ENCODE results near the gene JADE3. TPM values are rescaled to one million over a fixed set of nuclear protein-coding genes. Genes with fewer than 3 reads are reported as not detected.
"Not testable (repeated sequence)": the region's sequence is repeated elsewhere in the genome, so short reads cannot be mapped to it uniquely, and the experiment has no call there.

Gene JADE3
- total RNA-seq, 4 donors from 2014 or later = 5.5 to 10.2 (median 9.3) TPM

GRCh38 chrX:46967547-46967946 is 55.3 kb downstream of the JADE3 start:
- TF ChIP-seq POLR2A (IDR thresholded peaks at IDR 0.05) (no peak), EP300 (IDR thresholded peaks at IDR 0.05) (no peak), POLR2AphosphoS5 (IDR thresholded peaks at IDR 0.05) (no peak)
- TF ChIP-seq, protein P1, sequence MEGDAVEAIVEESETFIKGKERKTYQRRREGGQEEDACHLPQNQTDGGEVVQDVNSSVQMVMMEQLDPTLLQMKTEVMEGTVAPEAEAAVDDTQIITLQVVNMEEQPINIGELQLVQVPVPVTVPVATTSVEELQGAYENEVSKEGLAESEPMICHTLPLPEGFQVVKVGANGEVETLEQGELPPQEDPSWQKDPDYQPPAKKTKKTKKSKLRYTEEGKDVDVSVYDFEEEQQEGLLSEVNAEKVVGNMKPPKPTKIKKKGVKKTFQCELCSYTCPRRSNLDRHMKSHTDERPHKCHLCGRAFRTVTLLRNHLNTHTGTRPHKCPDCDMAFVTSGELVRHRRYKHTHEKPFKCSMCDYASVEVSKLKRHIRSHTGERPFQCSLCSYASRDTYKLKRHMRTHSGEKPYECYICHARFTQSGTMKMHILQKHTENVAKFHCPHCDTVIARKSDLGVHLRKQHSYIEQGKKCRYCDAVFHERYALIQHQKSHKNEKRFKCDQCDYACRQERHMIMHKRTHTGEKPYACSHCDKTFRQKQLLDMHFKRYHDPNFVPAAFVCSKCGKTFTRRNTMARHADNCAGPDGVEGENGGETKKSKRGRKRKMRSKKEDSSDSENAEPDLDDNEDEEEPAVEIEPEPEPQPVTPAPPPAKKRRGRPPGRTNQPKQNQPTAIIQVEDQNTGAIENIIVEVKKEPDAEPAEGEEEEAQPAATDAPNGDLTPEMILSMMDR (IDR thresholded peaks at IDR 0.05) = no peak
- 51 to 85% methylated on average over 3 to 4 of the region's 4 CpGs for WGBS, 2 donors (ENCODE audit: low coverage in 1 of 2)
- Histone ChIP-seq H3K4me3 (no peak overlapping the region), H3K27ac (no peak overlapping the region), H3K9me3 (no peaks in the 10 kb centered on the region), H3K27me3 (no peaks in the 10 kb centered on the region), H3K36me3 (no peaks in the 10 kb centered on the region), H3K4me1 (no peaks in the 10 kb centered on the region)
- ATAC-seq = no peak

- not testable (repeated sequence) for H3K4me3 ChIP-seq, ATAC-seq, H3K27me3 ChIP-seq, H3K4me1 ChIP-seq, H3K27ac ChIP-seq, H3K9me3 ChIP-seq, H3K36me3 ChIP-seq
- WGBS, 2 donors (ENCODE audit: low coverage in 1 of 2) = 80 to 90% methylated on average over 1 to 2 of the region's 4 CpGs
Measured at GRCh38 chrX:46977046-46977445, 64.8 kb downstream of the JADE3 start.

DNA sequence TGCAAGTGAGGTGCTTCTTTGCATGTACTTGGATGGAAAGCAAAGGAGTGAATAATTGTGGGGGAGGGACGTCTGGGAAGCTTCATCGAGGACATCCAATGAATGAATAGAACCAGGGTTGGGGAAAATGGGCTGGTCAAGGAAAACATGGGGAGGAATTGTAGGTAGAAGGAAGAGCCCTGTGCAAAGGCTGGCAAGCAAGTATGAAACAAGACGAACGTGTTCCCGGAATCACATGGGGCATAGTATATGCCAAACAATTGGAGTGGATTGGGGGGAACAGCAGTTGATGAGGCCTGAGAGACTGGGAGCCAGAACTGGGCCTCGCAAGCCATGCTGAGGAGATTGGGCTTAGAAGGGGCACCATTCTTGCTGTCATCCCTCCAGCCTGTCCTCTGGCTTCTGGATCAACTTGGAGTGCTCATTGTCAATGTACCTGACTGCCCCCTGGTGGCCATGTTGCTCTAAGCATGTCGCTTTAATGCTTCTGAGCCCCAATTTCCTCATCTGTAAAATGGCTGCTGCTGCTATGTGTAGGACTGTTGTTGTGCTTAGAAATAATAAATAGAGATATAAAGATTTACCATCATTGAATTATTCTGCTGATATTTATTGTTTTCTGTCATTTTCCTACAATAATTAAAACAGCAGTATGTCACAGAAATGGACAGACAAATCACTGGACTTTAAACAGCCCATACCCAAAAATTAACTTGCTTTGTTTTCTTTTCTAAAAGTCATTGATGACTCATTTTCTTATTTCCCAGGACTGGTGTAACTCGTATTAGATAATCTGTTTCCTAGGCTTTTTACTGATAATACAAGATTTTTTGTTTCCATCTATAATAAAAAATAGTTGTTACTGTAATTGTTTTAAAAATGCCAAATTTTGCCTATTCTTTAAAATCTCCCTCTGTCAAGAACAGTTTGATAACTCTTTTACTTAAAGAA is 66.4 kb downstream of the JADE3 start:
- Histone ChIP-seq H3K27me3 (no peaks in the 10 kb centered on the region), H3K4me3 (no peak overlapping the region), H3K36me3 (no peaks in the 10 kb centered on the region), H3K4me1 (peaks cover 0 to 4% (median 0%) of the 10 kb centered on the region in 3 donors), H3K9me3 (no peaks in the 10 kb centered on the region), H3K27ac (peak overlapping the region in 2 of 4 donors; percentile 20 to 57)
- ATAC-seq = peak; percentile 36
- 68 to 80% methylated on average over 4 to 5 of the region's 8 CpGs for WGBS, 2 donors (ENCODE audit: low coverage in 1 of 2)
- TF ChIP-seq, protein P1 (IDR thresholded peaks at IDR 0.05) = peak; percentile 27 to 61 (median 48)
- TF ChIP-seq POLR2AphosphoS5 (IDR thresholded peaks at IDR 0.05) = no peak

GRCh38 chrX:46984705-46985104 is 72.5 kb downstream of the JADE3 start:
- 80 to 92% methylated on average over 1 to 3 of the region's 3 CpGs for WGBS, 2 donors (ENCODE audit: low coverage in 1 of 2)
- H3K27me3 ChIP-seq = no peaks in the 10 kb centered on the region
- H3K4me1 ChIP-seq = no peaks in the 10 kb centered on the region
- ATAC-seq = no peak
- no peak for TF ChIP-seq EP300 (IDR thresholded peaks at IDR 0.05)
- no peak for TF ChIP-seq POLR2AphosphoS5 (IDR thresholded peaks at IDR 0.05)
- TF ChIP-seq, protein P1 (IDR thresholded peaks at IDR 0.05) = no peak
- no peak for TF ChIP-seq POLR2A (IDR thresholded peaks at IDR 0.05)
- H3K36me3 ChIP-seq = peaks cover 0 to 21% of the 10 kb centered on the region in 2 donors
- H3K27ac ChIP-seq = no peak overlapping the region
- no peak overlapping the region for H3K4me3 ChIP-seq
- H3K9me3 ChIP-seq = no peaks in the 10 kb centered on the region

DNA sequence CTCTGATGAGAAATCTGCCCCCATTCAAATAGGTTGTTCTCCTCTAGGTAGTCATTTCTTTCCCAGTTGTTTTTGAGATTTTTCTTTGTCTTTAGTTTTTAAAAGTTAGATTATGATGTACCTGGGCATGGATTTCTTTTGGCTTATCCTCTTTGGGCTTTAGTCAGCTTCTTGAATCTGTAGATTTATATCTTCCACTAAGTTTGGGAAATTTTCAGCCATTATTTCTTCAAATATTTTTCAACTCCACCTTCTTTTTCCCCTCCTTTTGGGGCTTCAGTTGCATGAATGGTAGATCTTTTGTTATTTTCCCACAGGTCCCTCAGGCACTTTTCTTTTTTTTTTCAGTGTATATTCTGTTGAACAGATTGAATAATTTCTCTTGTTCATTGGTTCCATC is 77.3 kb downstream of the JADE3 start:
- H3K27me3 ChIP-seq = no peaks in the 10 kb centered on the region
- no peak overlapping the region for H3K4me3 ChIP-seq
- H3K9me3 ChIP-seq = no peaks in the 10 kb centered on the region
- H3K36me3 ChIP-seq = peaks cover 0 to 21% of the 10 kb centered on the region in 2 donors
- H3K27ac ChIP-seq = no peak overlapping the region
- no peak for TF ChIP-seq EP300 (IDR thresholded peaks at IDR 0.05)
- TF ChIP-seq, protein P1 (IDR thresholded peaks at IDR 0.05) = no peak
- ATAC-seq = no peak
- H3K4me1 ChIP-seq = no peaks in the 10 kb centered on the region
